Astrocyte (in vitro differentiated cells and primary cell): ENCODE measurements around the gene SCUBE1.

Source experiments
- EZH2 ChIP-seq: IDR thresholded peaks from 2 replicates; pipeline ENCODE4 v1.6.1; 2012; ENCODE audit warnings: mild to moderate bottlenecking, low read length, inconsistent platforms; ENCODE audit not compliant: insufficient read depth
- TF ChIP-seq, protein P1 (sequence below): IDR thresholded peaks from 2 replicates; pipeline ENCODE4 v1.5.1; 2011; ENCODE audit warnings: low read depth, mild to moderate bottlenecking, inconsistent platforms, low read length, moderate library complexity; ENCODE audit not compliant: insufficient read depth

DNA sequence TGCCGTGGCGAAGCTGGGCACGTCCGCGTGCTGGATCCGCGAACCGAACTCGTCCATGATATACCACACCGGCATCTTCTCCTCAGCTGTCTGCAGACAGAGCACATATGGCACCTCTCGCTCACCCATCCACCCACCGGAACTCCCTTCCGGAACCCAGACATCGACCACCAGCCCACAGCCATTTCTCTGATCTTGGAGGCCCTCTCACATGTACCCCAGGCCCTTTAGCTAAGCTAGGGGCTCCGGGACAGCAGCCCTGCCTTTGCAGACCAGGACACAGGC lies 163.3 kb downstream of the SCUBE1 start:
- TF ChIP-seq, protein P1, sequence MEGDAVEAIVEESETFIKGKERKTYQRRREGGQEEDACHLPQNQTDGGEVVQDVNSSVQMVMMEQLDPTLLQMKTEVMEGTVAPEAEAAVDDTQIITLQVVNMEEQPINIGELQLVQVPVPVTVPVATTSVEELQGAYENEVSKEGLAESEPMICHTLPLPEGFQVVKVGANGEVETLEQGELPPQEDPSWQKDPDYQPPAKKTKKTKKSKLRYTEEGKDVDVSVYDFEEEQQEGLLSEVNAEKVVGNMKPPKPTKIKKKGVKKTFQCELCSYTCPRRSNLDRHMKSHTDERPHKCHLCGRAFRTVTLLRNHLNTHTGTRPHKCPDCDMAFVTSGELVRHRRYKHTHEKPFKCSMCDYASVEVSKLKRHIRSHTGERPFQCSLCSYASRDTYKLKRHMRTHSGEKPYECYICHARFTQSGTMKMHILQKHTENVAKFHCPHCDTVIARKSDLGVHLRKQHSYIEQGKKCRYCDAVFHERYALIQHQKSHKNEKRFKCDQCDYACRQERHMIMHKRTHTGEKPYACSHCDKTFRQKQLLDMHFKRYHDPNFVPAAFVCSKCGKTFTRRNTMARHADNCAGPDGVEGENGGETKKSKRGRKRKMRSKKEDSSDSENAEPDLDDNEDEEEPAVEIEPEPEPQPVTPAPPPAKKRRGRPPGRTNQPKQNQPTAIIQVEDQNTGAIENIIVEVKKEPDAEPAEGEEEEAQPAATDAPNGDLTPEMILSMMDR, result no peak
- no peak for TF ChIP-seq EZH2
